GM21515 (cell line): Measurements from ENCODE around the gene OR5J2.
"Not testable (repeated sequence)": the region's sequence is repeated elsewhere in the genome, so short reads cannot be mapped to it uniquely, and the experiment has no call there.

Experiments used
- ATAC-seq: cut with Tn5 transposase; IDR thresholded peaks from one replicate; pipeline ENCODE4 v1.9.1; 2021; ENCODE audit not compliant: unreplicated experiment

Gene OR5J2

GRCh38 chr11:56176318-56176717, at the start of gene OR5J2:
TSS of gene OR5J2 (plus strand) at chr11:56176618. CDS start at chr11:56176618, 0 bp downstream.
- ATAC-seq, result no peak

- no peak for ATAC-seq
These were observed 36.2 kb upstream of the OR5J2 start, which contains the start of gene OR8J3 for GRCh38 chr11:56140151-56140661. TSS of gene OR8J3 (minus strand) at chr11:56140201. CDS start at chr11:56137718, 2,483 bp downstream.

GRCh38 chr11:56143681-56144080, 32.7 kb upstream of the OR5J2 start:
- ATAC-seq, result not testable (repeated sequence)

- no peak for ATAC-seq
These were observed 25.0 kb upstream of the OR5J2 start for GRCh38 chr11:56151376-56151775.

- ATAC-seq, result no peak
These were observed 24.1 kb upstream of the OR5J2 start for GRCh38 chr11:56152333-56152732.

- ATAC-seq, result no peak
These were observed 16.2 kb upstream of the OR5J2 start, which contains the start of gene OR8K5 for GRCh38 chr11:56160217-56160616. TSS of gene OR8K5 (minus strand) at chr11:56160317. CDS start at chr11:56160317, 0 bp downstream.

- ATAC-seq, result no peak
These were observed 12.6 kb upstream of the OR5J2 start for GRCh38 chr11:56163804-56164203.

GRCh38 chr11:56172256-56172830, 4.1 kb upstream of the OR5J2 start:
- ATAC-seq, result no peak

GRCh38 chr11:56183459-56183858, 7.0 kb downstream of the OR5J2 start:
- no peak for ATAC-seq

- ATAC-seq, result no peak
These were observed 12.2 kb downstream of the OR5J2 start for GRCh38 chr11:56188602-56189001.

GRCh38 chr11:56196705-56197104, 20.3 kb downstream of the OR5J2 start:
- no peak for ATAC-seq

- ATAC-seq, result no peak
These were observed 20.9 kb downstream of the OR5J2 start for GRCh38 chr11:56197367-56197766.

GRCh38 chr11:56207790-56208189, 31.4 kb downstream of the OR5J2 start:
- no peak for ATAC-seq

GRCh38 chr11:56214537-56214936, 38.1 kb downstream of the OR5J2 start:
- no peak for ATAC-seq

- not testable (repeated sequence) for ATAC-seq
These were observed 43.3 kb downstream of the OR5J2 start for GRCh38 chr11:56219735-56220134.
